HAP-1 (cell line): ENCODE measurements around the gene SSR2.

ENCODE experiments used
- DNase-seq, 2 experiments: peaks; one replicate each; pipeline ENCODE4 v3.0.0-alpha.2; 2016 to 2020; ENCODE audit warnings: low spot score in 2 of 2
- H3K27me3 ChIP-seq: fragments of 250-450 bp; sonication (Bioruptor Pico); 2 replicates; pipeline ENCODE4 v1.5.1; 2020; ENCODE audit warnings: low read depth, mild to moderate bottlenecking, moderate library complexity
- H3K36me3 ChIP-seq: fragments of 250-450 bp; sonication (Bioruptor Pico); replicated peaks from 2 replicates; pipeline ENCODE4 v1.5.1; 2020; ENCODE audit warnings: mild to moderate bottlenecking
- H3K4me1 ChIP-seq: fragments of 250-450 bp; sonication (Bioruptor Pico); 2 replicates; pipeline ENCODE4 v1.5.1; 2020; ENCODE audit warnings: mild to moderate bottlenecking
- H3K4me3 ChIP-seq: fragments of 250-450 bp; sonication (Bioruptor Pico); 2 replicates; pipeline ENCODE4 v1.5.1; 2020; ENCODE audit warnings: mild to moderate bottlenecking, moderate library complexity
- H3K9me3 ChIP-seq: fragments of 250-450 bp; sonication (Bioruptor Pico); 2 replicates; pipeline ENCODE4 v1.5.1; 2020; ENCODE audit warnings: mild to moderate bottlenecking, moderate library complexity
- in situ Hi-C: fragments of 300-500 bp; cut with MboI; formaldehyde crosslinking; loops from 3 replicates; pipeline ENCODE4 v1.14.3; 2020; ENCODE audit warnings: low sequenced_read_pairs, inconsistent platforms, mixed read lengths

SSR2 gene

DNA sequence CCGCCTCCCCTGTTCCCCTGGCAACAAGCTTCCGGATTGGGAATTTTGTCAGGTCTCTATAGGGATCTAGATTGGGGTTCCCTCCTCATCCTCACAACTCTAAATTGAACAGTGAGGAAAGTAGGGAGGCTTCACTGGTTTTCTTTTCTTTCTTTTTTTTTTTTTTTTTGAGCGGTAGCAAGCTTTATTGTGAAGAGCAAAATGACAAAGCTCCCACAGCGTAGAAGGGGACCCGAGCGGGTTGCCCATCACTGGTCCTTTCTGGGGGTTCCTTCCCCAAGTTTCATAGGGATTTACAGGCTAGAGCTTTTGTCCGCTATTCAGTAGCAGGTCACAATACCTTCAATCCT lies 52.7 kb downstream of the SSR2 start:
- no peaks in the 10 kb centered on the region for H3K9me3 ChIP-seq
- no peaks in the 10 kb centered on the region for H3K27me3 ChIP-seq
- no peak overlapping the region for H3K4me3 ChIP-seq
- no peaks in the 10 kb centered on the region for H3K4me1 ChIP-seq
- in situ Hi-C loops: no loop called here
- H3K36me3 ChIP-seq: peaks cover 38% of the 10 kb centered on the region
- DNase-seq: no peak

DNA sequence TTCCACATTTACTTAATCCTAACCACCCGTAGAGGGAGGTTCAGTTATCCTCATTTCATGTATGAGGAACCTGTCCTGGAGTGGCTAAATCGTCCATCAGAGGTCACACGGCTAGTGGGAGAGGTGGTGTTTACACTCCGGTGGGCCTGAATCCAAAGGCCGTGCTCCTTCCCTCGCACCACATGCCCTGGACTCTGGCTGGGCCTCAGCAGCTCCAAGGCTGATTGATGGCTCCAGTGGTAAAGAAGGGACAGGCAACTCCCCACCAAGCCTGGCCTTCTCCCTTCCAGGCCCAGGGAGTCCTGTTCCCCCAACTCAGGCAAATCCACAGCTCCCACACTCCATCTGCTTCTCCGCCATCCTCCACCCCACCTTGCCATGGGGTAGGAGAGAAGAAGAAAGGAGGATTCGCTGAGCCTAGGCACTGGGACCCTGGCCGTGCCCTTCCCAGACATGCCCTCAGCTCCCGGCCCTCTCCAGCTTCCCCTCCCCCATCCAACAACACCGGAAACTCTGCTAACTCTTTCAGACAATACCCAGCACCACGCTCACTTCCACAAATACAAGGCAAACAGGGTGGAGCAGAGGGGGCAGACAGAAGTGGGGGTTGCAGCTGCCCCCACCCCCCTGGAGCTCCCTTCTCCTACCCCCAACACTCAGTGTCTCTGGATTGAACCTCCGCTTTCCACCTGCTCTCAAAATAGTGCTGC lies 53.3 kb downstream of the SSR2 start:
- no peaks in the 10 kb centered on the region for H3K4me1 ChIP-seq
- H3K36me3 ChIP-seq: peaks cover 43% of the 10 kb centered on the region
- H3K27me3 ChIP-seq: no peaks in the 10 kb centered on the region
- in situ Hi-C loops: no loop called here
- no peak overlapping the region for H3K4me3 ChIP-seq
- H3K9me3 ChIP-seq: no peaks in the 10 kb centered on the region
- no peak for DNase-seq

DNA sequence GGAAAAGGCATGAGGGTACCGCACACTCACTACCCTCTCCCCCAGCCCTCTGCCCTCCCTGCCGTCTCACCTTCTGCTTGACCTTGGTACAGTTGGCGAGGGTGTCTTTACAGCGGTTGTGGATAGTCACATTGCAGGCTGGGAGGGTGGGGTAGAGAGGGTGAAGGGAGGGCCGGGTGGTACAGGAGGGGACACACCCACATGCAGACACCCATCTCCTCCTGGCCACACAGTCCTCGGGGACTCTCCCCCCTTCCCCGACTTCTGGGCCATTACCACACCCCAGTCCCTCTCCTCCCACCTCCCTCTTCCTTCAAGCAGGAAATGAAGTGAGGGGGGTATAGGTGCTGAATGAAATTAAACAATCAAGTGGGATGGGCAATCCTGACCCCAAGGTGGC lies 54.0 kb downstream of the SSR2 start:
- Histone ChIP-seq H3K27me3 (no peaks in the 10 kb centered on the region), H3K9me3 (no peaks in the 10 kb centered on the region), H3K4me3 (no peak overlapping the region), H3K4me1 (no peaks in the 10 kb centered on the region), H3K36me3 (peaks cover 50% of the 10 kb centered on the region)
- in situ Hi-C loops: no loop called here
- no peak for DNase-seq

DNA sequence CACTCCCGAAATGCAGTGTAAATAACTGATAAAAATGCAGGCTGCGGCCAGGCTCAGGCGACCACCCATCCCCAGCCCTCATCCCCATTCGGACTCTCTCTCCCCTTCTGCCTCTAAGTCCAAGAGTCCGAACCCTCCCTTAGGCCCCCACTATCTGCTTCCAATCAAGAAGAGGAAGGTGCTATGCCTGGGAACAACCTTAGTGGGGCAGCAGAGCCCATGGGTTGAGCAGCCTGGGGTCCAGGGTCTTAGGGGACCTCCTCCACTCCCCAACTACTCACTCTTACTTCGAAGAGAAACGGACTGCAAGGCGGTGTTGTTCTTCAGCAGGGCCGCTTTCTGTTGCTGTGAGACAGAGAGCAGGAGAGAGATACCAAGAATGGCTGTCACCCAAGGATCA lies 54.6 kb downstream of the SSR2 start:
- Histone ChIP-seq H3K4me1 (no peaks in the 10 kb centered on the region), H3K27me3 (no peaks in the 10 kb centered on the region), H3K9me3 (no peaks in the 10 kb centered on the region), H3K4me3 (no peak overlapping the region), H3K36me3 (peaks cover 54% of the 10 kb centered on the region)
- DNase-seq: no peak
- in situ Hi-C loops: no loop called here

DNA sequence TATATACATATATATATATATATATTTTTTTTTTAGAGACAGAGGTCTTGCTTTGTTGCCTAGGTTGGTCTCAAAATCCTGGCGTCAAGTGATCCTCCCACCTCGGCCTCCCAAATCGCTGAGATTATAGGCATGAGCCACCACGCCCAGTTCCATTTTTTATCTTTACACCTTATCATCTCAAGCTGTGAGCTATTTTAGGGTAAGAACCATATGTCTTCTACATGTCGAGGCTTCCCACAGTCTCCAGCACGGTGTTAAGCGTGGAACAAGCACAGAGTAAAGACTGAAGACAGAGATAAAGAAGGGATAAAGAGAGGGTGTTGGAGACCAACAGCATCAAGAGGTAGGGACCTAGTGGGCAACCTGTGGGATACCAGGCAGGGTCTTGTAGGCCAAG lies 56.6 kb downstream of the SSR2 start:
- Histone ChIP-seq H3K36me3 (peaks cover 64% of the 10 kb centered on the region), H3K4me3 (no peak overlapping the region), H3K9me3 (no peaks in the 10 kb centered on the region), H3K4me1 (no peaks in the 10 kb centered on the region), H3K27me3 (no peaks in the 10 kb centered on the region)
- DNase-seq: no peak
- in situ Hi-C loops: no loop called here

DNA sequence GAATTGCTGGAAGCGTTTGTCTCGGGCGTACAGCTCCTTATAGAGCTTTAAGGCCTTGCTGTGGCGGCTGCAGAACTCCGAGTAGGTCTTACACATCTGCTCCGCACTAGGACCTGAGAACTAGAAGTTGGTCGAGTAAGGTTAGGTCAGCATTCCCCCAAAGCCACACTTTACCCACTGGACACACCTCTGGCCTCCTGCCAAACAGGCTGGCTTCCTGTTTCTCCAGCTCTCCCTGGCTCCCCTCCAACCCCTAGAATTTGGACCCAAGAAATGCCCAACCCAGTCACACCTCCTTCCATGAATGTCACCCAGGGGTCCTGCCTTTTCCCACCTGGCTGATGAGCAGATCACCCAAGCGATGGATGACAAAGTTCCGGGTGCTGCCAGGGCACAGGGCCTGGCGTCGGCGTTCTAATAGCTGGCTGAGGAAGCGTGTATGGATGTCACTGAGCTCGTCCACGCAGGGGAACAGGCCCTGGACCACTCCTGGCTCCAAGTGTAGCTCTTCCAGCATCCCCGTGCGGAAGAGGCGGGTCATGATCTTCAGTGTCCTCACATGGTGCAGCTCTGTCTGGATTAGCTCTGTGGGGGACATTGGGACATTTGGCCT lies 58.0 kb downstream of the SSR2 start:
- H3K36me3 ChIP-seq: peaks cover 72% of the 10 kb centered on the region
- no peak for DNase-seq
- H3K4me1 ChIP-seq: no peaks in the 10 kb centered on the region
- no peak overlapping the region for H3K4me3 ChIP-seq
- in situ Hi-C loops: no loop called here
- no peaks in the 10 kb centered on the region for H3K27me3 ChIP-seq
- H3K9me3 ChIP-seq: no peaks in the 10 kb centered on the region

DNA sequence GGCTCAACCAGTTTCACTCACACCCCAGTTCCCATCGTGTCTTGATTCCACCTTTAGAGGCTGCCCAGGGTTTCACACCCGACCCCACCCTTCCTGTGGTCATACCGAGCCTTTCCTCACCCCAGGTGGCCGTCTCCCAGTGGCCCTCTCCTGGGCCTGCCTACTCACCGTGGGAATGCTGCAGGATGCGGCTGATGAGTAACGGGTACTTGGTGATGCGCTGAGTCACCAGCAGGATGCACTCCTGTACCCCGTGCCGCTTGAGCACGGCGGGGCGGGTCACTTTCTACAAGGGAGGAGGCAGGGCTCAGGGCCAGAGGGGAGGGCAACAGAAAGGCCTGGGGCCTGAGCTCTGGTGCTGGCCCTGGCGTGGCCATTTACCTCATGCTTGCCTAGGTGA lies 58.8 kb downstream of the SSR2 start:
- in situ Hi-C loops: no loop called here
- H3K4me1 ChIP-seq: no peaks in the 10 kb centered on the region
- DNase-seq: no peak

DNA sequence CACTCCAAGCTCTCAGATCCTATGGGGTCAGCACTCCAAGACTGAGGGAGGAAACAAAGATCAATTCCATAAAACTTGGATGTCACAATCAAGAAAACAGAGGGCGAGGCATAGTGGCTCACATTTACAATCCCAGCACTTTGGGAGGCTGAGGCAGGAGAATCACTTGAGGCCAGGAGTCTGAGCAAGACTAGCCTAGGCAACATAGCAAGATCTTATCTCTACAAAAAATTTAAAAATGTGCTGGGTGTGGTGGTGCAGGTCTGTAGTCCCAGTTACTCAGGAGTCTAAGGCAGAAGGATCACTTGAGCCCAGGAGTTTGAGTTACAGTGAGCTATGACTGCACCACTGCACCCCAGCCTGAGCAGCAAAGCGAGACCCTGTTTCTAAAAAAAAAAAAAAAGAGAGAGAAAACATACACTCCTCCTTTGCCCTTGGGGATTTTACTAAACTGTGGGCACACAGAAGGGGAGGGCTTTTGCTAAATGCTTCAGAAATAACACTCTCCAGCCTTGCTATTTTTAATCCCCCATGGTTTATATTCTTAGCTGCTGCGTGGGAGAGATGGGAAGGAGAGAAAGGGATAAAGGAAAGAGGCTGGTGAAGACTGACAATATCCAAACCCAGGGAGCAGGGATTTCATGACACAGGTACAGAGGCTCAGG lies 60.5 kb downstream of the SSR2 start:
- DNase-seq: no peak
- peaks cover 64% of the 10 kb centered on the region for H3K36me3 ChIP-seq
- H3K4me1 ChIP-seq: no peaks in the 10 kb centered on the region
- no peaks in the 10 kb centered on the region for H3K27me3 ChIP-seq
- in situ Hi-C loops: no loop called here
- no peak overlapping the region for H3K4me3 ChIP-seq
- H3K9me3 ChIP-seq: no peaks in the 10 kb centered on the region

More for the DNA sequence above, 58.8 kb downstream of the SSR2 start:
- peaks cover 72% of the 10 kb centered on the region for H3K36me3 ChIP-seq
- no peaks in the 10 kb centered on the region for H3K27me3 ChIP-seq
- no peaks in the 10 kb centered on the region for H3K9me3 ChIP-seq
- no peak overlapping the region for H3K4me3 ChIP-seq
